WI38 (cell line): ENCODE measurements around the gene TRIM44.
"Not testable (repeated sequence)": the region's sequence is repeated elsewhere in the genome, so short reads cannot be mapped to it uniquely, and the experiment has no call there.

Source experiments
- H3K4me3 ChIP-seq: 2 replicates; pipeline ENCODE4 v1.5.1; 2011; ENCODE audit warnings: low read depth, mild to moderate bottlenecking, control low read depth, low read length
- TF ChIP-seq, protein P1 (sequence below): IDR thresholded peaks from 2 replicates; pipeline ENCODE4 v1.5.1; 2012; ENCODE audit warnings: low read depth, mild to moderate bottlenecking, control low read depth, low read length

Gene TRIM44

DNA sequence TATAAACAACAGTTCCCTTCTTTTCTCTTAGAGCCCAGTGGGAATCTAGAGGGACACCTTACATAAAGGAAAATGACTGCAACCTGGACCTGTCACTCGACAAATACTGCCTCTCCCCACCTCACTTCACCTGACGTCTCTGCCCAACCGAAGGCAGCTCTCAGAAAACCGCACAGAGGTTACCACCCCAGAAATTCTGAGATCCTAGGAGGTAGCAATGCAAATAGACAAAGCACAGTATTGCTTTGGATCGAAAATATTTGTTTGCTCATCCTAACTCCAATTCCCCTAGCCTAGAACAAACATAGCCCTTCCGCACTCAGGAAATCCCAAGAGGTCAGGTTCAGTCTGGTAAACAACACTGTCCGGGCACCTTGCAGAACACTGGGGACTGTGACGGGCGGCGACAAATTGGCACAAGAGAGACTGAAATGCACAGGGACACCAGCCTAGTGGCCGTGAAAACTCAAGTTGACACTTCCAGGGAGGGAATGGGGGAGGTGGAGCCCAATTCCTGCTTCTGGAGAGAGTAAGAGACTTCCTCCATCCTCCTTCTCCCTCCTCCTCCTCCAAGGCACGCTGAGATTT, 420 bp upstream of the TRIM44 start:
- peak overlapping the region; percentile 71 for H3K4me3 ChIP-seq
- TF ChIP-seq, protein P1, sequence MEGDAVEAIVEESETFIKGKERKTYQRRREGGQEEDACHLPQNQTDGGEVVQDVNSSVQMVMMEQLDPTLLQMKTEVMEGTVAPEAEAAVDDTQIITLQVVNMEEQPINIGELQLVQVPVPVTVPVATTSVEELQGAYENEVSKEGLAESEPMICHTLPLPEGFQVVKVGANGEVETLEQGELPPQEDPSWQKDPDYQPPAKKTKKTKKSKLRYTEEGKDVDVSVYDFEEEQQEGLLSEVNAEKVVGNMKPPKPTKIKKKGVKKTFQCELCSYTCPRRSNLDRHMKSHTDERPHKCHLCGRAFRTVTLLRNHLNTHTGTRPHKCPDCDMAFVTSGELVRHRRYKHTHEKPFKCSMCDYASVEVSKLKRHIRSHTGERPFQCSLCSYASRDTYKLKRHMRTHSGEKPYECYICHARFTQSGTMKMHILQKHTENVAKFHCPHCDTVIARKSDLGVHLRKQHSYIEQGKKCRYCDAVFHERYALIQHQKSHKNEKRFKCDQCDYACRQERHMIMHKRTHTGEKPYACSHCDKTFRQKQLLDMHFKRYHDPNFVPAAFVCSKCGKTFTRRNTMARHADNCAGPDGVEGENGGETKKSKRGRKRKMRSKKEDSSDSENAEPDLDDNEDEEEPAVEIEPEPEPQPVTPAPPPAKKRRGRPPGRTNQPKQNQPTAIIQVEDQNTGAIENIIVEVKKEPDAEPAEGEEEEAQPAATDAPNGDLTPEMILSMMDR, result no peak

DNA sequence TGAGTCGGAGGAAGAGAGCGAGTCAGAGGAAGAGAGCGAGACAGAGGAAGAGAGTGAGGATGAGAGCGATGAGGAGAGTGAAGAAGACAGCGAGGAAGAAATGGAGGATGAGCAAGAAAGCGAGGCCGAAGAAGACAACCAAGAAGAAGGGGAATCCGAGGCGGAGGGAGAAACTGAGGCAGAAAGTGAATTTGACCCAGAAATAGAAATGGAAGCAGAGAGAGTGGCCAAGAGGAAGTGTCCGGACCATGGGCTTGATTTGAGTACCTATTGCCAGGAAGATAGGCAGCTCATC, 780 bp downstream of the TRIM44 start:
- H3K4me3 ChIP-seq, result peak overlapping the region; percentile 71
- TF ChIP-seq, protein P1, result no peak

DNA sequence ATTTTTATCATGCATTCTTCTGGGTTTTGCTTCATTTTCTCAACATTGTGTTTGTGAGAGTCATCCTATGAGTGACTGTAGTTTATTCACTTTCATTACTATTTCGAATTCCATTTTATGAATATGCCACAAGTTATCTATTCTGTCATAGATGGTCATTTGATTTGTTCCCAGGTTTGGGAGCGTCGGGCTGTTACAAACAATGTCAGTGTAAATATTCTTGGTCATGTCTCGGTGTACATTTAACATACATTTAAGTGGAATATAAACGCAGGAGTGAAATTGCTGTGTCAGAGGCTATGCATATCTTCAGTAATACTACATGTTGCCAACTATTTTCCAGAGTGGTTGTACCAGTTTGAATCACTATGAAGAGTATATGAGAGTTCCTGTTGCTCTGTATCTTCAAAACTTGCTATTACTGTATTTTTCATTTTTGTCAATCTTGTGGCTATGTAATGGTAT, 2.4 kb downstream of the TRIM44 start:
- TF ChIP-seq, protein P1, result no peak
- no peak overlapping the region for H3K4me3 ChIP-seq

DNA sequence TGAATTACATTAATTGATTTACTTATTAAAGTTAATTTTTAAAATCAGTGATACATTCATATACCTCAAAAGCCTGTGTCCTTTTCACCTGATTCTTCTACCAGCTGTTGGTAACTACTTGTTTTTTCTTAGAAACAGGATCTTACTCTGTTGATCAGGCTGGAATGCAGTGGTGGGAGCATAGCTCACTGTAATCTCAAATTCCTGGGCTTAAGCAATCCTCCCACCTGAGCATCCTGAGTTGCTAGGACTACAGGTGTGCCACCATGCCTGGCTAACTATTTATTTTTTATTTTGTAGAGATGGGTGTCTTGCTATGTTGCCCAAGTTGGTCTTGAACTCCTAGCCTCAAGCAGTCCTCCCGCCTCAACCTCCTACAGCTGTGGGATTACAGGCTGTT, 4.7 kb downstream of the TRIM44 start:
- TF ChIP-seq, protein P1, result no peak
- H3K4me3 ChIP-seq, result no peak overlapping the region

DNA sequence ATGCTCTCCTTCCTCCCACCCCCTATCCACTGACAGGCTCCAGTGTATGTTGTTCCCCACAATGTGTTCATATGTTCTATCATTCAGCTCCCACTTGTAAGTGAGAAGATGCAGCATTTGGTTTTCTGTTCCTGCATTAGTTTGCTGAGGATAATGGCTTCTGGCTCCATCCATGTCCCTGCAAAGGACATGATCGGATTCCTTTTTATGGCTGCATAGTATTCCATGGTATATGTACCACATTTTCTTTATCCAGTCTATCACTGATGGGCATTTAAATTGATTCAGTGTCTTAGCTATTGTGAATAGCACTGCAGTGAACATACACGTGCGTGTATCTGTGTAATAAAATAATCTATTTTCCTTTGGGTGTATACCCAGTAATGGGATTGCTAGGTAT, 5.8 kb downstream of the TRIM44 start:
- not testable (repeated sequence) for H3K4me3 ChIP-seq

DNA sequence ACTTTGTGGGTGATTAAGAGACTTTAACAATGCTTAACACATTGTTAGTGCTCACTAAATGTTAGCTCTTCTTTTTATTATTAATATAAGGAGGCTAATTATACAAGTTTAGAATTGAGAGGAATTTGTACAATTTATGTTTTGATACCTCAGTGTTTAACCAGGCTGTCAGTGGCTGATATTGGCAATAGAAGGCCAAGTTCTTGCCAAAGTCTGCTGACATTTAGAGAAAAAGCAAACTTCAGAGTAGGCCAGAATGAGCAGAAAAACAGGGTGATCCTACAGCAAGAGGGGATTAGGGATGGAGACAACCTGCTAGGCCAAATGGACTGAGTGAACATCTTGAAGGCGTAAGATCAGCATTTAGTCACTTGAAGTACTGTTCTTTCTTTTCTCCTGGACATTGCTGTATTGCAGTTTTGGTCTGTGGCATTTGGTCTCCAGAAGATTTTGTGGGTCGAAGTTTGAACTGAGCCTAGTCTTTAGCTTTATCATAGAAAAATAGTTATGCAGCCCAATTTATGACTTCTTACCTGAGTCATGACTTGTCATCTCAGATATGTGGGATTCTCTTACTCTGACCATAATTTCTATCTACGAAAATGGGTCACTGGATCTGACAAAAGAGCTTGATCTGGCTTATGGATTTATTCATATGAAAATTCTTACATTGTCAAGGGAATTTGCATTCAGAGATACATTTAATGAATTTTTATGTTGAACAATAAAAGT, 9.0 kb downstream of the TRIM44 start:
- TF ChIP-seq, protein P1, result no peak
- H3K4me3 ChIP-seq, result no peak overlapping the region

DNA sequence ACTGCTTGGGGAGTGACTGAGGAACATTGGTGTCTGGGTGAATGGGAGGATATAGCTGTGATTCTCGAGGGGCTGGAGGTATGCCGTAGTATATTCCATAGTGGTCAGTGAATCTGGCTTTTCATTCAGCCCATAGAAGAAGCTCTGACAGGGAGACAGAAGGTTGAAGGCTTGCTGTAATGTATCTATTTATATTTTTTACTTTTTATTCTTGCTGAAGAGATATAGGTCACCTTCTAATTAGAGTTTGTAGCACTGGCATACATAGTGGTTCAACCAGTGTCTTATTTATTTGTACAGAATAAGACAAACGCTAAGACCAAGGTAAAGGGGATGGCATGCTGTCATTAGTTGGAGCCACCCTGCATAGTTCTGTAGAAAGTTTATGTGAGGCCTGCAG, 10.0 kb downstream of the TRIM44 start:
- H3K4me3 ChIP-seq, result no peak overlapping the region
- TF ChIP-seq, protein P1, result no peak
